HEK293 (cell line): ENCODE measurements around the gene SHLD1.

Experiments used
- CTCF ChIA-PET: fragments of 350-600 bp; formaldehyde crosslinking; extraction: SDS; loops from one replicate; lab custom pipeline; 2021; ENCODE audit warnings: antibody characterized with exemption; lab: Yijun Ruan, JAX
- POLR2A ChIA-PET: fragments of 300-600 bp; formaldehyde crosslinking; extraction: SDS; loops from one replicate; lab custom pipeline; 2020; ENCODE audit warnings: antibody characterized with exemption, inconsistent platforms; lab: Yijun Ruan, JAX
- H3K27ac ChIP-seq: fragments of 200-500 bp; sonication (Bioruptor generic); 2 replicates; pipeline ENCODE4 v1.5.1; 2014; ENCODE audit warnings: low read depth, low read length, control low read depth, inconsistent platforms; ENCODE audit errors: extremely low read depth
- H3K36me3 ChIP-seq, 2 experiments: fragments of 200-500 bp in 1 of 2; sonication (Bioruptor generic) in 1 of 2; 1 replicate in 1 of 2; 2 replicates in 1 of 2; pipeline ENCODE4 v1.5.1; 2014 to 2017; ENCODE audit warnings: inconsistent platforms in 2 of 2, low read length in 2 of 2; ENCODE audit not compliant: control insufficient read depth in 2 of 2, insufficient read depth in 1 of 2
- H3K4me1 ChIP-seq: fragments of 200-500 bp; sonication (Bioruptor generic); 2 replicates; pipeline ENCODE4 v1.5.1; 2014; ENCODE audit warnings: mild to moderate bottlenecking, low read length, inconsistent platforms; ENCODE audit not compliant: control insufficient read depth, insufficient read depth
- H3K4me3 ChIP-seq: 2 replicates; pipeline ENCODE4 v1.5.1; 2011; ENCODE audit warnings: low read depth, mild to moderate bottlenecking, control low read depth, low read length, moderate library complexity
- H3K9me3 ChIP-seq: fragments of 200-500 bp; sonication (Bioruptor generic); 2 replicates; pipeline ENCODE4 v1.5.1; 2014; ENCODE audit warnings: low read depth, low read length, inconsistent platforms; ENCODE audit not compliant: control insufficient read depth, insufficient read depth
- ATF2 ChIP-seq: fragments of 450-650 bp; formaldehyde crosslinking; IDR thresholded peaks from 2 replicates; pipeline ENCODE4 v1.5.1; 2016; ENCODE audit warnings: missing biosample characterization, missing genetic modification characterization, low read depth
- KLF8 ChIP-seq: fragments of 450-650 bp; formaldehyde crosslinking; IDR thresholded peaks from 2 replicates; pipeline ENCODE4 v1.5.1; 2016; ENCODE audit warnings: missing biosample characterization, missing genetic modification characterization
- PATZ1 ChIP-seq: fragments of 450-650 bp; formaldehyde crosslinking; IDR thresholded peaks from 2 replicates; pipeline ENCODE4 v1.5.1; 2016; ENCODE audit warnings: missing biosample characterization, missing genetic modification characterization
- SP2 ChIP-seq: fragments of 450-650 bp; formaldehyde crosslinking; IDR thresholded peaks from 2 replicates; pipeline ENCODE4 v1.5.1; 2016; ENCODE audit warnings: missing biosample characterization, missing genetic modification characterization
- SP3 ChIP-seq: fragments of 450-650 bp; formaldehyde crosslinking; IDR thresholded peaks from 2 replicates; pipeline ENCODE4 v1.5.1; 2016; ENCODE audit warnings: missing biosample characterization, missing genetic modification characterization
- TSHZ1 ChIP-seq: fragments of 450-650 bp; formaldehyde crosslinking; IDR thresholded peaks from 2 replicates; pipeline ENCODE4 v1.5.1; 2016; ENCODE audit warnings: missing biosample characterization, missing genetic modification characterization, borderline replicate concordance
- ZBTB1 ChIP-seq: fragments of 450-650 bp; formaldehyde crosslinking; IDR thresholded peaks from 2 replicates; pipeline ENCODE4 v1.5.1; 2016; ENCODE audit warnings: missing biosample characterization, missing genetic modification characterization
- ZBTB48 ChIP-seq: fragments of 450-650 bp; formaldehyde crosslinking; IDR thresholded peaks from 2 replicates; pipeline ENCODE4 v1.5.1; 2016; ENCODE audit warnings: missing biosample characterization, missing genetic modification characterization
- ZBTB49 ChIP-seq: fragments of 450-650 bp; formaldehyde crosslinking; IDR thresholded peaks from 2 replicates; pipeline ENCODE4 v1.5.1; 2016; ENCODE audit warnings: missing biosample characterization, missing genetic modification characterization, low read depth
- ZFP37 ChIP-seq: fragments of 450-650 bp; formaldehyde crosslinking; IDR thresholded peaks from 2 replicates; pipeline ENCODE4 v1.5.1; 2016; ENCODE audit warnings: missing biosample characterization, missing genetic modification characterization
- ZFP41 ChIP-seq: fragments of 450-650 bp; formaldehyde crosslinking; IDR thresholded peaks from 2 replicates; pipeline ENCODE4 v1.5.1; 2016; ENCODE audit warnings: missing biosample characterization, missing genetic modification characterization, borderline replicate concordance
- ZNF223 ChIP-seq: fragments of 450-650 bp; formaldehyde crosslinking; IDR thresholded peaks from 2 replicates; pipeline ENCODE4 v1.5.1; 2016; ENCODE audit warnings: missing biosample characterization, missing genetic modification characterization
- ZNF354C ChIP-seq: fragments of 450-650 bp; formaldehyde crosslinking; IDR thresholded peaks from 2 replicates; pipeline ENCODE4 v1.5.1; 2016; ENCODE audit warnings: missing biosample characterization, missing genetic modification characterization, low read depth, borderline replicate concordance
- ZNF596 ChIP-seq: fragments of 450-650 bp; IDR thresholded peaks from 2 replicates; pipeline ENCODE4 v1.5.0; 2018; ENCODE audit warnings: missing biosample characterization, mild to moderate bottlenecking, missing genetic modification characterization, moderate library complexity
- ZNF645 ChIP-seq: fragments of 450-650 bp; formaldehyde crosslinking; IDR thresholded peaks from 2 replicates; pipeline ENCODE4; 2016; ENCODE audit warnings: missing biosample characterization, missing genetic modification characterization
- ZNF654 ChIP-seq: fragments of 450-650 bp; formaldehyde crosslinking; IDR thresholded peaks from 2 replicates; pipeline ENCODE4 v1.5.1; 2016; ENCODE audit warnings: low read depth, missing biosample characterization, missing genetic modification characterization
- ZNF658 ChIP-seq: fragments of 450-650 bp; formaldehyde crosslinking; IDR thresholded peaks from 2 replicates; pipeline ENCODE4; 2016; ENCODE audit warnings: missing biosample characterization, missing genetic modification characterization
- ZNF785 ChIP-seq: fragments of 450-650 bp; formaldehyde crosslinking; IDR thresholded peaks from 2 replicates; pipeline ENCODE4 v1.5.1; 2016; ENCODE audit warnings: missing biosample characterization, missing genetic modification characterization

The SHLD1 gene

GRCh38 chr20:5834436-5835005 is 84.3 kb downstream of the SHLD1 start:
- Histone ChIP-seq H3K36me3 (no peaks in the 10 kb centered on the region; a peak in 1 of 3 replicates), H3K4me3 (no peak overlapping the region), H3K27ac (no peak overlapping the region), H3K4me1 (0 out of 2 replicates have a peak, but pooled peaks cover 5% of the 10 kb centered on the region), H3K9me3 (no peaks in the 10 kb centered on the region)
- ChIA-PET CTCF (interaction anchor here (0.6 to 3.1 kb wide), 4 partner anchors 9 to 413 kb away, joined by 3 to 10 read pairs (median 4); no protein-coding TSS in a partner anchor), POLR2A (no interaction called here)
- TF ChIP-seq SP2 = no peak
- TF ChIP-seq ZBTB1 = no peak
- no peak for TF ChIP-seq ZFP37 (tag by site-specific recombination)
- TF ChIP-seq ATF2 = no peak
- TF ChIP-seq KLF8 (tag by site-specific recombination) = no peak
- TF ChIP-seq ZNF354C (tag by site-specific recombination) = no peak
- TF ChIP-seq TSHZ1 = no peak
- no peak for TF ChIP-seq ZNF785 (tag by site-specific recombination)
- TF ChIP-seq ZBTB49 (tag by site-specific recombination) = no peak
- no peak for TF ChIP-seq ZNF654 (tag by site-specific recombination)
- no peak for TF ChIP-seq PATZ1 (tag by site-specific recombination)
- no peak for TF ChIP-seq ZNF223
- no peak for TF ChIP-seq ZFP41 (tag by site-specific recombination)

- no peak for TF ChIP-seq ZNF645
- TF ChIP-seq SP3 = no peak
- no peak for TF ChIP-seq ZNF658
- no peak for TF ChIP-seq ZBTB48 (tag by site-specific recombination)
- TF ChIP-seq ZNF596 (tag by site-specific recombination) = no peak
- Histone ChIP-seq H3K9me3 (no peaks in the 10 kb centered on the region), H3K36me3 (no peaks in the 10 kb centered on the region; a peak in 1 of 3 replicates), H3K27ac (no peak overlapping the region), H3K4me3 (no peak overlapping the region), H3K4me1 (0 out of 2 replicates have a peak, but pooled peaks cover 5% of the 10 kb centered on the region)
- CTCF ChIA-PET = interaction anchor here (0.6 to 3.1 kb wide), 4 partner anchors 47 to 424 kb away, joined by 3 to 10 read pairs (median 4); no protein-coding TSS in a partner anchor
- POLR2A ChIA-PET = no interaction called here
These were observed 85.2 kb downstream of the SHLD1 start for GRCh38 chr20:5835321-5835821.
